ENCODE measurements around the gene LHFPL6.

DNA sequence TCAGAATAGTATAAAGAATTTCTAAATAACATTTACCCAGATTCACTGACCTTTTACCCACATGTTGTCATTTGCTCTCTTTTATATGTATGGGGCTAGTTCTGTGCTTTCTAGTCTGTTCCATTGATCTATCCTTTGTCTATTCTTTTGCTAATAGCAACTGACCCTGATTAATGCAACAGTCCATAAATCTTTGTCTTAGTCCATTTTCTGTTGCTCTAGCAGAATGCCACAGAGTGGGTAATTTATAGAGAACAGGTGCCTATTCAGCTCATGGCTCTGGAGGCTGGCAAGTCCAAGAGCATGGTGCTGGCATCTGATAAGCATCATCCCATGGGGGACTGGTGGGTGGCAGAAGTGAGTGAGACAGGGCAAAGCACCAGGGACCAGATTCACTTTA is 52.1 kb downstream of the LHFPL6 start:
- TF ChIP-seq, protein P1, sequence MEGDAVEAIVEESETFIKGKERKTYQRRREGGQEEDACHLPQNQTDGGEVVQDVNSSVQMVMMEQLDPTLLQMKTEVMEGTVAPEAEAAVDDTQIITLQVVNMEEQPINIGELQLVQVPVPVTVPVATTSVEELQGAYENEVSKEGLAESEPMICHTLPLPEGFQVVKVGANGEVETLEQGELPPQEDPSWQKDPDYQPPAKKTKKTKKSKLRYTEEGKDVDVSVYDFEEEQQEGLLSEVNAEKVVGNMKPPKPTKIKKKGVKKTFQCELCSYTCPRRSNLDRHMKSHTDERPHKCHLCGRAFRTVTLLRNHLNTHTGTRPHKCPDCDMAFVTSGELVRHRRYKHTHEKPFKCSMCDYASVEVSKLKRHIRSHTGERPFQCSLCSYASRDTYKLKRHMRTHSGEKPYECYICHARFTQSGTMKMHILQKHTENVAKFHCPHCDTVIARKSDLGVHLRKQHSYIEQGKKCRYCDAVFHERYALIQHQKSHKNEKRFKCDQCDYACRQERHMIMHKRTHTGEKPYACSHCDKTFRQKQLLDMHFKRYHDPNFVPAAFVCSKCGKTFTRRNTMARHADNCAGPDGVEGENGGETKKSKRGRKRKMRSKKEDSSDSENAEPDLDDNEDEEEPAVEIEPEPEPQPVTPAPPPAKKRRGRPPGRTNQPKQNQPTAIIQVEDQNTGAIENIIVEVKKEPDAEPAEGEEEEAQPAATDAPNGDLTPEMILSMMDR (IDR thresholded peaks at IDR 0.05; ENCODE audit: low read depth, low read length), result no peak
- no peak for TF ChIP-seq POLR2A (IDR thresholded peaks at IDR 0.05; ENCODE audit: extremely low read depth, insufficient read length)
- no peak for TF ChIP-seq MYC (IDR thresholded peaks at IDR 0.05; ENCODE audit: low read depth, low read length)
